Vagina (tissue), 2 donors: Measurements from ENCODE around the gene SLC12A3.

Source experiments
- POLR2A ChIP-seq, 2 donors: fragments of 450-650 bp; IDR thresholded peaks; one replicate each; pipeline ENCODE4 v1.6.1; 2017; ENCODE audit warnings: antibody characterized with exemption in 2 of 2, mild to moderate bottlenecking in 2 of 2, moderate library complexity in 2 of 2
- POLR2AphosphoS5 ChIP-seq, 2 donors: sonication (generic); formaldehyde crosslinking; IDR thresholded peaks; one replicate each; pipeline ENCODE4 v1.9.0; 2017; ENCODE audit warnings: antibody characterized with exemption in 2 of 2, mild to moderate bottlenecking in 2 of 2, low read depth in 1 of 2; ENCODE audit not compliant: insufficient read depth in 1 of 2

GRCh38 chr16:56950455-56950854 is 85.4 kb downstream of the SLC12A3 start:
- TF ChIP-seq POLR2A (IDR thresholded peaks at IDR 0.05) (no peak), POLR2AphosphoS5 (IDR thresholded peaks at IDR 0.05; ENCODE audit: insufficient read depth in 1 of 2, low read depth in 1 of 2) (no peak)
